Astrocyte (in vitro differentiated cells and primary cell): ENCODE measurements around the gene MFN2. TPM values are rescaled to one million over a fixed set of nuclear protein-coding genes. Genes with fewer than 3 reads are reported as not detected.
"Not testable (repeated sequence)": the region's sequence is repeated elsewhere in the genome, so short reads cannot be mapped to it uniquely, and the experiment has no call there.

Experiments used
- DNase-seq: peaks from one replicate; pipeline ENCODE4 v3.0.0-alpha.2; 2010; ENCODE audit warnings: low read depth
- FAIRE-seq: peaks from 2 replicates; lab custom pipeline; 2011; peaks lifted over from hg19 to GRCh38; lab: Jason Lieb, UNC
- H2AFZ ChIP-seq: 2 replicates; pipeline ENCODE4 v1.6.0; 2012; ENCODE audit warnings: low read depth, low read length, inconsistent platforms
- H3K27ac ChIP-seq: 2 replicates; pipeline ENCODE4 v1.5.1; 2011; ENCODE audit warnings: low read depth, low read length, inconsistent platforms
- H3K27me3 ChIP-seq: 2 replicates; pipeline ENCODE4 v1.6.0; 2011; ENCODE audit warnings: low read length, inconsistent platforms; ENCODE audit not compliant: insufficient read depth
- H3K36me3 ChIP-seq: 2 replicates; pipeline ENCODE4 v1.5.1; 2011; ENCODE audit warnings: low read length, inconsistent platforms; ENCODE audit not compliant: insufficient read depth
- H3K4me1 ChIP-seq: 2 replicates; pipeline ENCODE4 v1.5.1; 2011; ENCODE audit warnings: low read length, inconsistent platforms; ENCODE audit not compliant: insufficient read depth
- H3K4me2 ChIP-seq: 2 replicates; pipeline ENCODE4 v1.6.0; 2012; ENCODE audit warnings: low read length, inconsistent platforms
- H3K4me3 ChIP-seq: 2 replicates; pipeline ENCODE4 v1.5.1; 2011; ENCODE audit warnings: low read depth, mild to moderate bottlenecking, low read length, inconsistent platforms; ENCODE audit not compliant: insufficient read depth
- H3K79me2 ChIP-seq: 2 replicates; pipeline ENCODE4 v1.6.0; 2012; ENCODE audit warnings: mild to moderate bottlenecking, low read length, inconsistent platforms; ENCODE audit not compliant: insufficient read depth
- H3K9ac ChIP-seq: 2 replicates; pipeline ENCODE4 v1.6.0; 2012; ENCODE audit warnings: mild to moderate bottlenecking, low read length, inconsistent platforms
- H3K9me3 ChIP-seq: 2 replicates; pipeline ENCODE4 v1.5.1; 2012; ENCODE audit warnings: low read depth, mild to moderate bottlenecking, low read length, inconsistent platforms; ENCODE audit not compliant: insufficient read depth
- H4K20me1 ChIP-seq: 2 replicates; pipeline ENCODE4 v1.6.0; 2012; ENCODE audit warnings: low read length, inconsistent platforms; ENCODE audit not compliant: insufficient read depth
- H3K27ac Mint-ChIP-seq: one replicate; pipeline ENCODE4 v1.8.0; 2021; ENCODE audit warnings: mild to moderate bottlenecking, mixed read lengths; ENCODE audit not compliant: unreplicated experiment
- H3K27me3 Mint-ChIP-seq: one replicate; pipeline ENCODE4 v1.8.0; 2021; ENCODE audit warnings: low read depth, mixed read lengths; ENCODE audit not compliant: unreplicated experiment
- H3K36me3 Mint-ChIP-seq: one replicate; pipeline ENCODE4 v1.8.0; 2021; ENCODE audit warnings: low read depth, mixed read lengths; ENCODE audit not compliant: unreplicated experiment
- H3K4me1 Mint-ChIP-seq: one replicate; pipeline ENCODE4 v1.8.0; 2021; ENCODE audit warnings: low read depth, mixed read lengths; ENCODE audit not compliant: unreplicated experiment
- H3K4me3 Mint-ChIP-seq: one replicate; pipeline ENCODE4 v1.8.0; 2021; ENCODE audit warnings: mild to moderate bottlenecking, moderate library complexity, mixed read lengths; ENCODE audit not compliant: unreplicated experiment
- H3K9me3 Mint-ChIP-seq: one replicate; pipeline ENCODE4 v1.8.0; 2021; ENCODE audit warnings: mild to moderate bottlenecking, mixed read lengths; ENCODE audit not compliant: unreplicated experiment
- EZH2 ChIP-seq: IDR thresholded peaks from 2 replicates; pipeline ENCODE4 v1.6.1; 2012; ENCODE audit warnings: mild to moderate bottlenecking, low read length, inconsistent platforms; ENCODE audit not compliant: insufficient read depth
- total RNA-seq: library from RNA; stranded (reverse); gene quantifications from 2 replicates; pipeline ENCODE4 v1.2.1, GENCODE V29; 2021
- TF ChIP-seq, protein P1 (sequence below): IDR thresholded peaks from 2 replicates; pipeline ENCODE4 v1.5.1; 2011; ENCODE audit warnings: low read depth, mild to moderate bottlenecking, inconsistent platforms, low read length, moderate library complexity; ENCODE audit not compliant: insufficient read depth

Gene MFN2
- total RNA-seq, 1 donor from 2014 or later = 75.5 TPM

DNA sequence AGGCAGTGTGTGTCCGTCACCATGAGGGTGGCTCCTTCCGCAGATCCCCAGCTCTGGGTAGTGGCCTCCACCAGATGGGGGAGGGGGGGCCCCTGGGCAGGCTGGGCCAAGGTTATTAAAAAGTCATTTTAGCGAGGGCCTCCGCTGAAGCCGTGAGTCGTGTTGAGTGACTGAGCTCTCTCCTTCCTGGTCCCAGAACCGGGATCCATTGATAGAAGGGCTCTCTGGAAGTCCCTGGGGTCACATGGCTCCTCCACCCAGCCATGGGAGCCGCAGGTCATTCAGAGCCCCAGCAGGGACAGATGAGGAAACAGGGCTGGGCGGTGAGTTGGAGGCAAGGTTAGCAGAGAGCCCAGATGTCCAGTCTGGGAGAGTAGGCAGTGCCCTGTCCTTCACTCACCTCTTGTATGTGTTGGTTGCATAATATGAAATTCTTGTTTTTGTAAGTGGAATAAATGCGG lies 51.9 kb downstream of the MFN2 start:
- Histone ChIP-seq H4K20me1 (peaks cover 12% of the 10 kb centered on the region), H3K27me3 (no peaks in the 10 kb centered on the region), H3K27ac (no peak overlapping the region), H3K79me2 (no peaks in the 10 kb centered on the region), H3K4me3 (no peak overlapping the region), H3K4me1 (no peaks in the 10 kb centered on the region), H3K9ac (no peak overlapping the region), H3K4me2 (no peak overlapping the region), H2AFZ (no peak overlapping the region), H3K9me3 (no peaks in the 10 kb centered on the region), H3K36me3 (peaks cover 7% of the 10 kb centered on the region)
- H3K4me3 Mint-ChIP-seq = no peak overlapping the region
- H3K4me1 Mint-ChIP-seq = peaks cover 3% of the 10 kb centered on the region
- no peaks in the 10 kb centered on the region for H3K27me3 Mint-ChIP-seq
- no peak overlapping the region for H3K27ac Mint-ChIP-seq
- no peaks in the 10 kb centered on the region for H3K9me3 Mint-ChIP-seq
- TF ChIP-seq, protein P1, sequence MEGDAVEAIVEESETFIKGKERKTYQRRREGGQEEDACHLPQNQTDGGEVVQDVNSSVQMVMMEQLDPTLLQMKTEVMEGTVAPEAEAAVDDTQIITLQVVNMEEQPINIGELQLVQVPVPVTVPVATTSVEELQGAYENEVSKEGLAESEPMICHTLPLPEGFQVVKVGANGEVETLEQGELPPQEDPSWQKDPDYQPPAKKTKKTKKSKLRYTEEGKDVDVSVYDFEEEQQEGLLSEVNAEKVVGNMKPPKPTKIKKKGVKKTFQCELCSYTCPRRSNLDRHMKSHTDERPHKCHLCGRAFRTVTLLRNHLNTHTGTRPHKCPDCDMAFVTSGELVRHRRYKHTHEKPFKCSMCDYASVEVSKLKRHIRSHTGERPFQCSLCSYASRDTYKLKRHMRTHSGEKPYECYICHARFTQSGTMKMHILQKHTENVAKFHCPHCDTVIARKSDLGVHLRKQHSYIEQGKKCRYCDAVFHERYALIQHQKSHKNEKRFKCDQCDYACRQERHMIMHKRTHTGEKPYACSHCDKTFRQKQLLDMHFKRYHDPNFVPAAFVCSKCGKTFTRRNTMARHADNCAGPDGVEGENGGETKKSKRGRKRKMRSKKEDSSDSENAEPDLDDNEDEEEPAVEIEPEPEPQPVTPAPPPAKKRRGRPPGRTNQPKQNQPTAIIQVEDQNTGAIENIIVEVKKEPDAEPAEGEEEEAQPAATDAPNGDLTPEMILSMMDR = no peak
- no peak for TF ChIP-seq EZH2
- H3K36me3 Mint-ChIP-seq = peaks cover 11% of the 10 kb centered on the region
- no peak for FAIRE-seq
- DNase-seq = no peak

DNA sequence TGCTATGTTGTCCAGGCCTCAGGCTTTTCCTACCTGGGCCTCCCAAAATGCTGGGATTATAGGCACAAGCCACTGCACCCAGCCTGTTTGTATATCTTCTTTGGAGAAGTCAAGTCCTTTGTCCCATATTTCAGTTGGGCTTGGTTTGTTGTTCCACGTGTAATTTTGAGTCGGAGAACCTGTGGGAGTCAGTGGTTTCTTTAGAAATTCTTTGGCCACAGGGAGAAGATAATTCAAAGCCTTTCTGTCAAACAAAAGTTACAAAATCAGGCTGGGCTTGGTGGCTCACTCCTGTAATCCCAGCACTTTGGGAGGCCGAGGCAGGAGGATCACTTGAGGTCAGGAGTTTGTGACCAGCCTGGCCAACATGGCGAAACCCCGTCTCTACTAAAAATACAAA lies 53.2 kb downstream of the MFN2 start:
- not testable (repeated sequence) for H3K36me3 ChIP-seq, H3K79me2 ChIP-seq, FAIRE-seq, H3K27ac ChIP-seq, H3K4me2 ChIP-seq, H3K27me3 Mint-ChIP-seq, H3K9me3 Mint-ChIP-seq, H3K4me1 ChIP-seq, H3K4me3 ChIP-seq, H3K4me1 Mint-ChIP-seq, H3K9me3 ChIP-seq, H2AFZ ChIP-seq, H3K4me3 Mint-ChIP-seq, H3K36me3 Mint-ChIP-seq, H3K9ac ChIP-seq, H3K27me3 ChIP-seq, H3K27ac Mint-ChIP-seq
- peaks cover 12% of the 10 kb centered on the region for H4K20me1 ChIP-seq
- peak; percentile 19 for DNase-seq

DNA sequence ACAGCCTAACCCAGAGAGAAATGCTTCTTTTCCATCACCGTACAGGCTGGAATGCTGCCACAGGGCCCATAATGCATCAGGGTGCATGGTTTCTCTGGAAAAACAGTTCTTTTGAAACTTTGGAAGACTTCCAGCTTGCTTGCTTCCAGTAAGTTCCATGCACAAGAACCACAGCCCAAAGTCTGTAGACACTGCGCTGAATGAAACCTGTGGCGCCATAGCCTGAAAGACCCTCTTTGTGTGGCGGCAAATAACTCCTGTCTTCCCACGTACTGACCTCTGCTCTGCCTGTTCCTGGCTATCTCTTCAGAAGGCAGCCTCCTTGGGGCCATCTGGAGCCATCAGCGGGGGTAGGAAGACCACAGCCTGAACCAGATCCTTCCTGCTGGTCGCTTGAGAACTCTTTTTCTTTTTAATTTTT lies 54.1 kb downstream of the MFN2 start:
- Histone ChIP-seq H3K79me2 (no peaks in the 10 kb centered on the region), H4K20me1 (peaks cover 12% of the 10 kb centered on the region), H3K27ac (no peak overlapping the region), H3K4me2 (no peak overlapping the region), H3K9ac (no peak overlapping the region), H3K36me3 (peaks cover 4% of the 10 kb centered on the region), H3K4me3 (no peak overlapping the region), H3K4me1 (no peaks in the 10 kb centered on the region), H2AFZ (no peak overlapping the region), H3K9me3 (no peaks in the 10 kb centered on the region), H3K27me3 (no peaks in the 10 kb centered on the region)
- Mint-ChIP-seq H3K27ac (no peak overlapping the region), H3K4me1 (peaks cover 3% of the 10 kb centered on the region), H3K36me3 (peaks cover 4% of the 10 kb centered on the region), H3K4me3 (no peak overlapping the region), H3K9me3 (no peaks in the 10 kb centered on the region), H3K27me3 (peaks cover 1% of the 10 kb centered on the region)
- TF ChIP-seq EZH2 = no peak
- TF ChIP-seq, protein P1 = no peak
- peak; percentile 48 for DNase-seq
- no peak for FAIRE-seq
